GM12875 (cell line): ENCODE measurements around the gene TMEM131L.

Source experiments
- H3K4me3 ChIP-seq: one replicate; pipeline ENCODE4 v1.5.1; 2011; ENCODE audit warnings: low read depth, low read length, control low read depth
- CTCF ChIP-seq: IDR thresholded peaks from 2 replicates; pipeline ENCODE4 v1.5.1; 2011; ENCODE audit warnings: low read depth, mild to moderate bottlenecking, control low read depth, inconsistent platforms, low read length, moderate library complexity, borderline replicate concordance; ENCODE audit not compliant: insufficient read depth

Gene TMEM131L

DNA sequence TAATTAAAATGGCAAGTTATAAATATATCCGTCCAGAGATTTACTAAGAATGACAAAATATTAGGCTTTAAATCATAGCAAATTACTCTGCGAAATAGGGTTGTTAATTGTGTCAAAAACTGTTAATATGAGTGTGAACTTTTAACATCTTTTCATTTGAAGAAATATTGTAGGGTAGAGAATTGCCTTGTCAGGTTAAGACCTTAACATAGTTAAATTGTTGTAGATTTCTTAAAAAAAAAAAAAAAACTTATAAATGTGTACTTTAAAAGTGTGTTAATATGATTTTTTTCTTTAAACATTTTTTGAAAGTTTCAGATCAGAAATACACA lies 110.2 kb downstream of the TMEM131L start:
- H3K4me3 ChIP-seq = no peak overlapping the region
- no peak for TF ChIP-seq CTCF

DNA sequence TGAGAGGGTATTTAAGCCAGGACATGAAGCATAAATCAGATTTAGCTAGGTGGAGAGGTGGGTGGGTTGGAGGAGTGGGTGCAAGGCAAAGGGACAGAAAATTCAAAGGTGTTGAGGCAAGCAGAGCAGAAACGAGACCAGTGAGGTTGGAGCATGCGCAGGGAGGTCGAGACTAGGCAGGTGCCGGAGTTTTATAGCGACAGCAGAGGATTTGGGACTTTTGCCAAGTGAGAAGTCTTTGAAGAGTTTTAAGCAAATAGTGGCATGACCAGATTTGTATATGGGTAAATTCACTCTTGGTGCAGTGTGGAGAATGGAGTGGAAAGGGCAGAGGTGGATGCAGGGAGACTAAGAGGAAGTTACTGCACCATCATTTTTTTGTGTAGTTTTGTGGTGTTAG lies 110.9 kb downstream of the TMEM131L start:
- TF ChIP-seq CTCF = no peak
- H3K4me3 ChIP-seq = no peak overlapping the region

DNA sequence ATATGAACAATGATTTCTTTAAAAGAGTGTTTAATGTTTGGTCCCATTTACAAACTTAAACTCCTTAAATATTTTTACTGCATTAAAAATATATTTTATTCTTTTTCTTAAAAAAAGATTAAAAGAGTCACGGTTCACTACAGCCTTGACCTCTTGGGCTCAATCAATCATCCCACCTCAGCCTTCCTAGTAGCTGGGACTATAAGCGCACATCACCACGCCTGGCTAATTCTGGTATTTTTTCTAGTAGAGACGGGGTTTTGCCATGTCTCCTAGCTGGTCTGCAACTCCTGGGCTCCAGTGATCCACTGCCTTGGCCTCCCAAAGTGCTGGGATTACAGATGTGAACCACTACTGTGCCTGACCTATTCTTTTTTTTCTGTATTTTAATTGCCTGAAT lies 113.2 kb downstream of the TMEM131L start:
- TF ChIP-seq CTCF = no peak
- H3K4me3 ChIP-seq = no peak overlapping the region

DNA sequence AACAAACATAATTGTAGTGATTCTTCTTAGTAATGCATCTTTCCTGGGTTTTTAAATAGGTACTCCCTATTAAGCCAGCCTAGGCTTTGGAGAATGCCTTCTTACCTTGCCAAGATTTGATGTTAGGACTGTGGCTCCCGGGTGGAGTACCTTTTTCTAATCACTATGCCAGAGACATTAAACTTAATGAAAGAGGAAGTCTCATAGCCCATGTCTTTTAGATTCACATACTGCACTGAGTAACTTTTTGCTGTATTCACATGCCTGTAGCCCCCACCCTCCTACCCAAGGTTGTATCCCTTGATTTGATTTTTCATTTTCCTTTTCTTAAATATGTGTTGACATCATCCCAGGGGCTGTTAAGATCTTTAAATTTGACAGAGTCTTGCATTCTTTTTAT lies 113.7 kb downstream of the TMEM131L start:
- no peak overlapping the region for H3K4me3 ChIP-seq
- TF ChIP-seq CTCF = no peak

GRCh38 chr4:153582954-153583702 lies 117.0 kb downstream of the TMEM131L start:
- H3K4me3 ChIP-seq = no peak overlapping the region
- TF ChIP-seq CTCF = no peak

DNA sequence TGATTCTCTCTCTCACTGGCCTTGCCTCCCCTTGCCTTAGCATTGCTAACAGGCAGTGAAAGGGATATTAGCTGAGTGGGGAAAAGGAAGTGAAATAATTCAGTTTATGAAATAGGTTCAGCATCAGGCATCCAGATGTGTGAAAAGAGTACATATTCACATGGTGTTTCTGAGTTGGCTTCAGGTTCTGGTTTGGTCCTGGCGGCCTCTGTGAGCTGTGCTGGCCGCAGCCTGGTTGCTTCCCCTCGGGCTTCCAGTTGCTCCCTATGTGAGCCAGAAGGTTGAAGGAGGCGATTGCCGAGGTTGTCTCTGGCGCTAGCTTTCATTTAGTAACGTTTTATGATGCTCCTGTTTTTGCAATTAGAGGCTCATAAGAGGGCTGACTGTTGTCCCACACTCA lies 118.9 kb downstream of the TMEM131L start:
- no peak for TF ChIP-seq CTCF
- H3K4me3 ChIP-seq = no peak overlapping the region
